ENCODE results near the gene NTM. TPM values are rescaled to one million over a fixed set of nuclear protein-coding genes. Genes with fewer than 3 reads are reported as not detected.

The NTM gene
- total RNA-seq, 3 donors from 2014 or later: 0.66 to 9.0 (median 1.0) TPM

DNA sequence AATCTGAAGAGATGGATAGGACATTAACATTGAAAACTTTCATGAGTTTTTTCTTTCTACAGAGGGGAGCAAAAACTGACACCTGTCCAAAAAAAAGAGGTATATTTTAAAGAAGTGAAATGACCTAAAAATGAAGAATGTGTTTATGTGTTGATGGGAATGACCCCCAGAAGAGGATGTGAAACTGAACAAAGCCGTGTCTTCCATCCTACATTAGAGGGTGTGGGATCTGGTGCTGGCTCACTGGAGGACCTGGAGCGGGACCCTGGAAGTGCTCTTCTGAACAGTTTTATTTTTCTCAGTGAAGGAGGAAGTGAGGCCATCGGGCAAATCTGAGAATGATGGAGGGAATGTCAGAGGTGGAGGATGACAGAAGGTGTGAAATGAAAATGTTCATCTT is 470.1 kb downstream of the NTM start:
- Histone ChIP-seq H3K36me3 (no peaks in the 10 kb centered on the region), H3K4me1 (no peaks in the 10 kb centered on the region), H3K27ac (no peak overlapping the region), H3K4me3 (no peak overlapping the region), H3K9me3 (no peaks in the 10 kb centered on the region), H3K27me3 (peaks cover 0 to 4% of the 10 kb centered on the region in 2 donors)
- intact Hi-C loops (cut with DNase I; ENCODE audit: low total_unique reads): no loop called here
- no peak for DNase-seq (ENCODE audit: low spot score in 2 of 2)
- TF ChIP-seq POLR2AphosphoS5 (IDR thresholded peaks at IDR 0.05) (no peak), POLR2A (IDR thresholded peaks at IDR 0.05) (no peak), CTCF (IDR thresholded peaks at IDR 0.05) (no peak)

DNA sequence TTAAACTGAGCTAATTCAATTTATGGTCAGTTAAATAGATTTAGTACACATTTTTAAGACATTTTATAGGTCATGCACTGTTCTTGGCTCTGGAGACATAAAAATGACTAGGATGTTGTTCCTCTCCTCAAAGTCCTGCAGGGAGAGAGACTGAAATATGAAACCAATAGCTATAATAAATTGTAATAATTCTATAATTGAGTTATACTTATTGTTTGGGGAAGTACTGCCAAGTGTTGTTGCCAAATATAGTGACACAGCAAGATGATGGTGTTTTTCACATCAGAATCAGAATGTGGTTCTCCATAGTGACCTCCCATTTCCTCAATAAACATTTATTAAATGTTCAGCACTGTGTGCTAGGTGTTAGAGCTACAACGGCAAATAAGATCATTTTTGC is 470.6 kb downstream of the NTM start:
- Histone ChIP-seq H3K27ac (no peak overlapping the region), H3K27me3 (peaks cover 0 to 4% of the 10 kb centered on the region in 2 donors), H3K36me3 (no peaks in the 10 kb centered on the region), H3K9me3 (no peaks in the 10 kb centered on the region), H3K4me3 (no peak overlapping the region), H3K4me1 (no peaks in the 10 kb centered on the region)
- TF ChIP-seq CTCF (IDR thresholded peaks at IDR 0.05): no peak
- no peak for TF ChIP-seq POLR2A (IDR thresholded peaks at IDR 0.05)
- no peak for TF ChIP-seq POLR2AphosphoS5 (IDR thresholded peaks at IDR 0.05)
- intact Hi-C loops (cut with DNase I; ENCODE audit: low total_unique reads): no loop called here
- no peak for DNase-seq (ENCODE audit: low spot score in 2 of 2)

DNA sequence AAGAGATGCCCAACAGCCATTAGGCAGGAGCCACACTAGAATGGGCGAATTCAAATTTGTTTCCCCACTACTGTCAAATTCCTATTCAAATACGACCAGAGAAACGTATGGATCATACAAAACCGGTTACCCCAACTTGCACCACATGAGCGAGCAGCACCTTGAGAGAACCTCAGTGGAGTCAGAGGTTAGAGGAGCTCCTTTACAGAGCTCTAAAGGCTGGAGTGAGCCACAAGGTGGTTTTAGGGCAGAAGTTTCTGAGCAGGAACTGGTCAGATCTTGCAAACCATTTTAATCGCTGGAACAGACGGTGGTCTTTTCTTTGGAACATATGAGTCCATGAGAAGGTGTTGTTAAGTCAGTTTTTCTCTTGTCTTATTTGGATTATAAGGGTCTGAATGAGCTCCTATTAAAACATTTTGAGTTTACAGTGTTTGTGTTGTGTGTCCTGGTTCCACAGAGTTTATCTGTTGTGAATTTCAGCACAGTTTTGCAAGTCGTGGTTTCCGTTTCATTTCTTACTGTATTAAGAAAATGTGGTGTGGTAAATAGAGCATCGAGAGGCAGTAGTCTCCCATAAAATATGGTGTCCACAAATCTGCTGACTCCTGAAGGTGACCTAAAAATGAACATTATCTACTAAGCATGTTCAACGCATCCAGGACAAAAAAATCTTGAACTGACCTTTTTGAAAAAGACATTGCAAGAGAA is 471.7 kb downstream of the NTM start:
- Histone ChIP-seq H3K36me3 (no peaks in the 10 kb centered on the region), H3K4me3 (no peak overlapping the region), H3K4me1 (no peaks in the 10 kb centered on the region), H3K9me3 (no peaks in the 10 kb centered on the region), H3K27me3 (no peaks in the 10 kb centered on the region), H3K27ac (no peak overlapping the region)
- intact Hi-C loops (cut with DNase I; ENCODE audit: low total_unique reads): no loop called here
- no peak for DNase-seq (ENCODE audit: low spot score in 2 of 2)
- no peak for TF ChIP-seq POLR2AphosphoS5 (IDR thresholded peaks at IDR 0.05)

DNA sequence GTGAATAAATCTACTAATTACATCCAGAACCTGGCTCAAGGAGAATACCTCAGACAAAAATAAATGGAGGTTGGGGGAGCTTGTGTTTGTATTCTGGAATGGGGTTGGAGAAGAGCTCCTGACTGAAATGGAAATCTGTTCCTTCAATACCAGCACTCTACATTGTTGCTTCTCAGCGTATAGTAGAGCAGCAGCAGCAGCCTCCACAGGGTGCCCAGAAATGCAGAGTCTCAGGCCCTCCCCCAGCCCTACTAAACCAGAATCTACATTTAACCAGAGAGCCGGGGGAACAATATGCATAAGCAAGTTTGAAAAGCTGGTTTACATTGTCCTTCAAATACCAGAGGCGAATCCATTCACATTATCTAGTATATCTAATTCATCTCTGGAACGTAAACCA is 474.8 kb downstream of the NTM start:
- no peaks in the 10 kb centered on the region for H3K36me3 ChIP-seq
- no peaks in the 10 kb centered on the region for H3K4me1 ChIP-seq
- no peak overlapping the region for H3K27ac ChIP-seq
- DNase-seq (ENCODE audit: low spot score in 2 of 2): no peak
- intact Hi-C loops (cut with DNase I; ENCODE audit: low total_unique reads): no loop called here
- TF ChIP-seq CTCF (IDR thresholded peaks at IDR 0.05) (no peak), POLR2AphosphoS5 (IDR thresholded peaks at IDR 0.05) (no peak), POLR2A (IDR thresholded peaks at IDR 0.05) (no peak)
- H3K27me3 ChIP-seq: no peaks in the 10 kb centered on the region
- H3K9me3 ChIP-seq: no peaks in the 10 kb centered on the region
- H3K4me3 ChIP-seq: no peak overlapping the region

DNA sequence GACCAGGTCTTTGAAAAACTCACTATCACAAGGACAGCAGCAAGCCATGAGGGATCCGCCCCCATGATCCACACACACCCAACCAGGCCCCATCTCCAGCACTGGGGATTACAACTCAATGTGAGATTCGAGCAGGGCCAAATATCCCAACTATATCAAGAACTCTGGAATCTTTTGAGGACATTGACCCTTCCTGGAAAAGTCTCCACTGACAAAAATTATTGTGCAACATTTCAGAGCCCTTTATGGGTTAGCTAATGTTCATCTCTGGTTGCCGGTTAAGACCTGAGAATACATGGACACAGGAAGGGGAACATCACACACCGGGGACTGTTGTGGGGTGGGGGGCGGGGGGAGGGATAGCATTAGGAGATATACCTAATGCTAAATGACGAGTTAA is 479.1 kb downstream of the NTM start:
- H3K27me3 ChIP-seq: no peaks in the 10 kb centered on the region
- TF ChIP-seq POLR2AphosphoS5 (IDR thresholded peaks at IDR 0.05) (no peak), CTCF (IDR thresholded peaks at IDR 0.05) (no peak), POLR2A (IDR thresholded peaks at IDR 0.05) (no peak)
- no peaks in the 10 kb centered on the region for H3K9me3 ChIP-seq
- no peak overlapping the region for H3K4me3 ChIP-seq
- no peaks in the 10 kb centered on the region for H3K36me3 ChIP-seq
- no peak overlapping the region for H3K27ac ChIP-seq
- intact Hi-C loops (cut with DNase I; ENCODE audit: low total_unique reads): no loop called here
- H3K4me1 ChIP-seq: no peaks in the 10 kb centered on the region
- DNase-seq (ENCODE audit: low spot score in 2 of 2): no peak

Data from breast epithelium (tissue), 4 donors.